ENCODE measurements around the gene LIN28B.
A peak's percentile ranks its signal among the peaks of the same experiment; 100 is the strongest.
"Not testable (repeated sequence)": the region's sequence is repeated elsewhere in the genome, so short reads cannot be mapped to it uniquely, and the experiment has no call there.

The LIN28B gene

GRCh38 chr6:104956731-104957294 lies at the start of gene LIN28B:
TSS of gene LIN28B (plus strand) at chr6:104957107. CDS start at chr6:104957251, 144 bp downstream.
- DNase-seq (ENCODE audit: low read depth in 2 of 2) = no peak

- DNase-seq (ENCODE audit: low read depth in 2 of 2) = no peak
Measured at GRCh38 chr6:104908031-104908887, 48.6 kb upstream of the LIN28B start.

GRCh38 chr6:104908888-104909525 lies 47.9 kb upstream of the LIN28B start:
- no peak for DNase-seq (ENCODE audit: low read depth in 2 of 2)

GRCh38 chr6:104921896-104922295 lies 35.0 kb upstream of the LIN28B start:
- no peak for DNase-seq (ENCODE audit: low read depth in 2 of 2)

- DNase-seq (ENCODE audit: low read depth in 2 of 2) = no peak
Measured at GRCh38 chr6:104928141-104928540, 28.8 kb upstream of the LIN28B start.

- no peak for DNase-seq (ENCODE audit: low read depth in 2 of 2)
Measured at GRCh38 chr6:104929353-104929752, 27.6 kb upstream of the LIN28B start.

GRCh38 chr6:104930939-104931338 lies 26.0 kb upstream of the LIN28B start:
- no peak for DNase-seq (ENCODE audit: low read depth in 2 of 2)

- no peak for DNase-seq (ENCODE audit: low read depth in 2 of 2)
Measured at GRCh38 chr6:104936766-104937535, 20.0 kb upstream of the LIN28B start.

- DNase-seq (ENCODE audit: low read depth in 2 of 2) = no peak
Measured at GRCh38 chr6:104940238-104940892, 16.5 kb upstream of the LIN28B start.

- DNase-seq (ENCODE audit: low read depth in 2 of 2) = peak in 1 of 2 experiments; percentile 6
Measured at GRCh38 chr6:104940893-104941728, 15.8 kb upstream of the LIN28B start.

- no peak for DNase-seq (ENCODE audit: low read depth in 2 of 2)
Measured at GRCh38 chr6:104941729-104942091, 15.2 kb upstream of the LIN28B start.

GRCh38 chr6:104943781-104944180 lies 13.1 kb upstream of the LIN28B start:
- DNase-seq (ENCODE audit: low read depth in 2 of 2) = no peak

GRCh38 chr6:104949206-104949605 lies 7.7 kb upstream of the LIN28B start:
- DNase-seq (ENCODE audit: low read depth in 2 of 2) = no peak

GRCh38 chr6:104951677-104952076 lies 5.2 kb upstream of the LIN28B start:
- no peak for DNase-seq (ENCODE audit: low read depth in 2 of 2)

- DNase-seq (ENCODE audit: low read depth in 2 of 2) = no peak
Measured at GRCh38 chr6:104952911-104953399, 4.0 kb upstream of the LIN28B start.

- not testable (repeated sequence) for DNase-seq (ENCODE audit: low read depth in 2 of 2)
Measured at GRCh38 chr6:104953400-104954189, 3.3 kb upstream of the LIN28B start.

- DNase-seq (ENCODE audit: low read depth in 2 of 2) = no peak
Measured at GRCh38 chr6:104954190-104954797, 2.6 kb upstream of the LIN28B start.

- DNase-seq (ENCODE audit: low read depth in 2 of 2) = no peak
Measured at GRCh38 chr6:104955491-104955890, 1.4 kb upstream of the LIN28B start.

Measured in fibroblast of skin of left quadriceps (primary cell).